ENCODE data around the gene CCDC91. TPM values are rescaled to one million over a fixed set of nuclear protein-coding genes. Genes with fewer than 3 reads are reported as not detected.

Gene CCDC91
- polyA plus RNA-seq, 2 of the 4 experiments (the other 2 are of a cell fraction): 26.0 to 48.1 TPM

DNA sequence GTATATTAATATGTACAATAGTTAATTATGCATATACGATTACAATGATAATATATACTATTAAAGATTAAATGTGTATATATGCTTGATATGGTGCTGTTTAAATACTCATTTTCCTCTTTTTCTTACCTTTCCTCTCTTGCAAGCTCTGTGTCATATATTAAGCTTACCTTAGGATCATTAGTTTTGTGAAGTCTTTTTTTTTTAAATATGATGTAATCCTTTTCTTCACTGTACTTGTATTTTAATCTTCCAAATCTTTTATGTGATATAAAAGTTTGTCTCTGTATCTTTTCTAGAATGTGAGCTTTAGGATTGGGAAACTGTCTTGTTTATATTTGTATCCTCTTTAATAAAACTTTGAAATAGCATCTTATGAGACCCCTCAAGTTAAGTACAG, 88.7 kb downstream of the CCDC91 start:
- no peak for DNase-seq (ENCODE audit: low read depth in 1 of 2, low spot score in 1 of 2)
- 87% methylated on average over 1 of the region's 1 CpG for WGBS (ENCODE audit: missing lambda C conversion rate)
- no peak overlapping the region for H3K4me3 ChIP-seq
- H3K4me2 ChIP-seq: no peak overlapping the region
- FAIRE-seq: no peak
- no peaks in the 10 kb centered on the region for H3K9me3 ChIP-seq
- POLR2A ChIA-PET: no interaction called here
- peaks cover 6% of the 10 kb centered on the region; the same call in 2 of the 3 replicates for H3K4me1 ChIP-seq
- no peak for ATAC-seq
- no peak for TF ChIP-seq MYC (IDR thresholded peaks at IDR 0.05; ENCODE audit: borderline replicate concordance, low read length)
- TF ChIP-seq CBX2 (IDR thresholded peaks at IDR 0.05; ENCODE audit: borderline replicate concordance, low read depth): no peak
- CTCF ChIA-PET: interaction anchor here (0.6 to 1.0 kb wide), 2 partner anchors 309 to 1098 kb away, joined by 3 read pairs; no protein-coding TSS in a partner anchor
- no peak overlapping the region for H3K27ac ChIP-seq

DNA sequence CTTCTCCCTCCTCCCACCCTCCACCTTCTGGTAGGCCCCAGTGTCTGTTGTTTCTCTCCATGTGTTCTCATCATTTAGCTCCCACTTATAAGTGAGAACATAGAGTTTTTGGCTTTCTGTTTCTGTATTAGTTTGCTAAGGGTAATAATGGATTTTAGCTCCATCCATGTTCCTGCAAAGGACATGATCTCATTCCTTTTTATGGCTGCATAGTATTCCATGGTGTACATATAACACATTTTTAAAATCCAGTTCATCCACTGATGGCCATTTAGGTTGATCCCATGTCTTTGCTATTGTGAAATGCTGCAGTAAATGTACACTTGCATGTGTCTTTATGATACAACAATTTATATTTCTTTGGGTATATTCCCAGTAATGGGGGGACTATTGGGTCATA, 96.1 kb downstream of the CCDC91 start:
- POLR2A ChIA-PET: no interaction called here
- FAIRE-seq (no peak), DNase-seq (ENCODE audit: low read depth in 1 of 2, low spot score in 1 of 2) (no peak), ATAC-seq (no peak)
- Histone ChIP-seq H3K4me2 (no peak overlapping the region), H3K27ac (no peak overlapping the region), H3K4me3 (no peak overlapping the region), H3K4me1 (no peaks in the 10 kb centered on the region), H3K9me3 (peaks cover 5% of the 10 kb centered on the region; the same call in 1 of the 3 replicates)
- CTCF ChIA-PET: interaction anchor here (0.8 kb wide), 1 partner anchor 587 kb away, joined by 3 read pairs; no protein-coding TSS in a partner anchor
- TF ChIP-seq SREBF2 (IDR thresholded peaks at IDR 0.05) (no peak), RARB (CRISPR knock-in tag; IDR thresholded peaks at IDR 0.05) (no peak), HEYL (CRISPR knock-in tag; IDR thresholded peaks at IDR 0.05) (no peak), EHMT2 (IDR thresholded peaks at IDR 0.05; ENCODE audit: low read depth) (no peak), KDM1A (IDR thresholded peaks at IDR 0.05; ENCODE audit: low read depth) (no peak), CHD2 (IDR thresholded peaks at IDR 0.05; ENCODE audit: low read length, partially characterized antibody) (no peak), POLR2A (IDR thresholded peaks at IDR 0.05; ENCODE audit: low read length) (no peak), JUN (IDR thresholded peaks at IDR 0.05) (no peak), NPAS2 (CRISPR knock-in tag; IDR thresholded peaks at IDR 0.05; ENCODE audit: borderline replicate concordance) (no peak), MYC (IDR thresholded peaks at IDR 0.05; ENCODE audit: borderline replicate concordance, low read length) (no peak), ZC3H11A (IDR thresholded peaks at IDR 0.05) (no peak), NR3C1 (IDR thresholded peaks at IDR 0.05) (no peak), FOXS1 (CRISPR knock-in tag; IDR thresholded peaks at IDR 0.05) (no peak)
- TF ChIP-seq, protein P1, sequence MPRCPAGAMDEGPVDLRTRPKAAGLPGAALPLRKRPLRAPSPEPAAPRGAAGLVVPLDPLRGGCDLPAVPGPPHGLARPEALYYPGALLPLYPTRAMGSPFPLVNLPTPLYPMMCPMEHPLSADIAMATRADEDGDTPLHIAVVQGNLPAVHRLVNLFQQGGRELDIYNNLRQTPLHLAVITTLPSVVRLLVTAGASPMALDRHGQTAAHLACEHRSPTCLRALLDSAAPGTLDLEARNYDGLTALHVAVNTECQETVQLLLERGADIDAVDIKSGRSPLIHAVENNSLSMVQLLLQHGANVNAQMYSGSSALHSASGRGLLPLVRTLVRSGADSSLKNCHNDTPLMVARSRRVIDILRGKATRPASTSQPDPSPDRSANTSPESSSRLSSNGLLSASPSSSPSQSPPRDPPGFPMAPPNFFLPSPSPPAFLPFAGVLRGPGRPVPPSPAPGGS (IDR thresholded peaks at IDR 0.05): no peak
- TF ChIP-seq, protein P2, sequence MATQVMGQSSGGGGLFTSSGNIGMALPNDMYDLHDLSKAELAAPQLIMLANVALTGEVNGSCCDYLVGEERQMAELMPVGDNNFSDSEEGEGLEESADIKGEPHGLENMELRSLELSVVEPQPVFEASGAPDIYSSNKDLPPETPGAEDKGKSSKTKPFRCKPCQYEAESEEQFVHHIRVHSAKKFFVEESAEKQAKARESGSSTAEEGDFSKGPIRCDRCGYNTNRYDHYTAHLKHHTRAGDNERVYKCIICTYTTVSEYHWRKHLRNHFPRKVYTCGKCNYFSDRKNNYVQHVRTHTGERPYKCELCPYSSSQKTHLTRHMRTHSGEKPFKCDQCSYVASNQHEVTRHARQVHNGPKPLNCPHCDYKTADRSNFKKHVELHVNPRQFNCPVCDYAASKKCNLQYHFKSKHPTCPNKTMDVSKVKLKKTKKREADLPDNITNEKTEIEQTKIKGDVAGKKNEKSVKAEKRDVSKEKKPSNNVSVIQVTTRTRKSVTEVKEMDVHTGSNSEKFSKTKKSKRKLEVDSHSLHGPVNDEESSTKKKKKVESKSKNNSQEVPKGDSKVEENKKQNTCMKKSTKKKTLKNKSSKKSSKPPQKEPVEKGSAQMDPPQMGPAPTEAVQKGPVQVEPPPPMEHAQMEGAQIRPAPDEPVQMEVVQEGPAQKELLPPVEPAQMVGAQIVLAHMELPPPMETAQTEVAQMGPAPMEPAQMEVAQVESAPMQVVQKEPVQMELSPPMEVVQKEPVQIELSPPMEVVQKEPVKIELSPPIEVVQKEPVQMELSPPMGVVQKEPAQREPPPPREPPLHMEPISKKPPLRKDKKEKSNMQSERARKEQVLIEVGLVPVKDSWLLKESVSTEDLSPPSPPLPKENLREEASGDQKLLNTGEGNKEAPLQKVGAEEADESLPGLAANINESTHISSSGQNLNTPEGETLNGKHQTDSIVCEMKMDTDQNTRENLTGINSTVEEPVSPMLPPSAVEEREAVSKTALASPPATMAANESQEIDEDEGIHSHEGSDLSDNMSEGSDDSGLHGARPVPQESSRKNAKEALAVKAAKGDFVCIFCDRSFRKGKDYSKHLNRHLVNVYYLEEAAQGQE (IDR thresholded peaks at IDR 0.05): no peak

DNA sequence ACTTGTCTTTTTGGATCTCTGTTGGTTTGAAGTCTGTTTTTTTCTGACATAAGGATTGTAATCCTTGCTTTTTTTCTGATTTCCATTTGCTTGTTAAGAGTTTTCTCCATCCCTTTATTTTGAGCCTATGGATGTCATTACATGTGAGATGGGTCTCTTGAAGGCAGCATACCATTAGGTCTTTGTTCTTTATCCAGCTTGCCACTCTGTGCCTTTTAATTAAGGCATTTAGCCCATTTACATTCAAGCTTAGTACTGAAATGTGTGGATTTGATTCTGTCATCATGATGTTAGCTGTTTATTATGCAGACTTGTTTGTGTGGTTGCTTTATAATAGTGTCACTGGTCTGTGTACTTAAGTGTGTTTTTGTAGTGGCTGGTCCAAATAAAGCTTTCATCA, 100.0 kb downstream of the CCDC91 start:
- DNase-seq (ENCODE audit: low read depth in 1 of 2, low spot score in 1 of 2) (peak in 1 of 2 experiments; percentile 3), ATAC-seq (no peak), FAIRE-seq (no peak)
- H3K4me2 ChIP-seq: no peak overlapping the region
- CTCF ChIA-PET: no interaction called here
- POLR2A ChIA-PET: no interaction called here
- H3K27ac ChIP-seq: no peak overlapping the region
- peaks cover 5% of the 10 kb centered on the region; the same call in 1 of the 3 replicates for H3K9me3 ChIP-seq
- no peaks in the 10 kb centered on the region for H3K4me1 ChIP-seq
- H3K4me3 ChIP-seq: no peak overlapping the region
- no peak for TF ChIP-seq CHD2 (IDR thresholded peaks at IDR 0.05; ENCODE audit: low read length, partially characterized antibody)

DNA sequence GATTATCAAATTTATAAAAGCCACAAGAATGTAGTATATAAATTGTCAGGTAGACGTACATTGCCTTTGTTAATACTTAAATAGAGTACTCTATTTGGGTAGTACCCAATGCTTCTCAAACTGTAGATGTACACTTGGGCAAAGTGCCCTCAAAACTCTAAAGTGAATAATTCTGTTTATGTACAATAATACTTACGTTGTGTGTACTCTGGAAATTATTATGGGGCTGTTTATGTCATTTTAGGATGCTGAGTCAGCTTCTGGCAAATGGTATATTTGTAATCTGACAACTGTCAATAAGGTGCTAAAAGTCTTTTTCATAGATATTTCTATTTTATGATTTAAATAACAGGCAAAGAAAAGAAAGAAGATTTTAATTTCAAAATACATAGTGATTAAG, 102.4 kb downstream of the CCDC91 start:
- ATAC-seq (no peak), FAIRE-seq (no peak), DNase-seq (ENCODE audit: low read depth in 1 of 2, low spot score in 1 of 2) (no peak)
- H3K27ac ChIP-seq: no peak overlapping the region
- H3K4me2 ChIP-seq: no peak overlapping the region
- peaks cover 5% of the 10 kb centered on the region; the same call in 1 of the 3 replicates for H3K9me3 ChIP-seq
- ChIA-PET POLR2A (no interaction called here), CTCF (no interaction called here)
- 75% methylated on average over 2 of the region's 2 CpGs for WGBS (ENCODE audit: missing lambda C conversion rate)
- no peaks in the 10 kb centered on the region for H3K4me1 ChIP-seq
- TF ChIP-seq, protein P3, sequence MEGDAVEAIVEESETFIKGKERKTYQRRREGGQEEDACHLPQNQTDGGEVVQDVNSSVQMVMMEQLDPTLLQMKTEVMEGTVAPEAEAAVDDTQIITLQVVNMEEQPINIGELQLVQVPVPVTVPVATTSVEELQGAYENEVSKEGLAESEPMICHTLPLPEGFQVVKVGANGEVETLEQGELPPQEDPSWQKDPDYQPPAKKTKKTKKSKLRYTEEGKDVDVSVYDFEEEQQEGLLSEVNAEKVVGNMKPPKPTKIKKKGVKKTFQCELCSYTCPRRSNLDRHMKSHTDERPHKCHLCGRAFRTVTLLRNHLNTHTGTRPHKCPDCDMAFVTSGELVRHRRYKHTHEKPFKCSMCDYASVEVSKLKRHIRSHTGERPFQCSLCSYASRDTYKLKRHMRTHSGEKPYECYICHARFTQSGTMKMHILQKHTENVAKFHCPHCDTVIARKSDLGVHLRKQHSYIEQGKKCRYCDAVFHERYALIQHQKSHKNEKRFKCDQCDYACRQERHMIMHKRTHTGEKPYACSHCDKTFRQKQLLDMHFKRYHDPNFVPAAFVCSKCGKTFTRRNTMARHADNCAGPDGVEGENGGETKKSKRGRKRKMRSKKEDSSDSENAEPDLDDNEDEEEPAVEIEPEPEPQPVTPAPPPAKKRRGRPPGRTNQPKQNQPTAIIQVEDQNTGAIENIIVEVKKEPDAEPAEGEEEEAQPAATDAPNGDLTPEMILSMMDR (IDR thresholded peaks at IDR 0.05): no peak
- peak; percentile 74 for TF ChIP-seq MAFK (IDR thresholded peaks at IDR 0.05; ENCODE audit: partially characterized antibody)
- H3K4me3 ChIP-seq: no peak overlapping the region

Measured in A549 (cell line).